Gastroesophageal sphincter (tissue), 4 donors: ENCODE results near the gene UCP2. TPM values are rescaled to one million over a fixed set of nuclear protein-coding genes. Genes with fewer than 3 reads are reported as not detected.

Experiments
- ATAC-seq: fragments of 150-250 bp; one replicate; pipeline ENCODE4 v1.9.1; 2016; ENCODE audit warnings: mild to moderate bottlenecking, moderate library complexity
- H3K27ac ChIP-seq, 4 donors: fragments of 200-600 bp; sonication (generic) in 3 of 4; 1 replicate in 3 of 4; 2 replicates in 1 of 4; pipeline ENCODE4 v1.5.1; 2016 to 2019
- H3K27me3 ChIP-seq: fragments of 200-600 bp; sonication (generic); one replicate; pipeline ENCODE4 v1.5.1; 2019
- H3K36me3 ChIP-seq, 2 donors: fragments of 200-600 bp; sonication (generic); one replicate each; pipeline ENCODE4 v1.5.1; 2019; ENCODE audit warnings: control low read depth in 1 of 2
- H3K4me1 ChIP-seq, 3 donors: fragments of 200-600 bp; sonication (generic); 1 replicate in 2 of 3; 2 replicates in 1 of 3; pipeline ENCODE4 v1.5.1; 2016 to 2019; ENCODE audit warnings: control low read depth in 2 of 3
- H3K4me3 ChIP-seq, 2 donors: fragments of 200-600 bp; sonication (generic); one replicate each; pipeline ENCODE4 v1.5.1; 2019; ENCODE audit warnings: mild to moderate bottlenecking in 1 of 2, moderate library complexity in 1 of 2
- H3K9me3 ChIP-seq, 3 donors: fragments of 200-600 bp; sonication (generic); one replicate each; pipeline ENCODE4 v1.5.1; 2017 to 2019; ENCODE audit warnings: control low read depth in 2 of 3
- CTCF ChIP-seq, 4 experiments: fragments of 200-600 bp in 2 of 4; fragments of 450-650 bp in 2 of 4; sonication (generic) in 1 of 4; IDR thresholded peaks; one replicate each; pipeline ENCODE4 v1.5.1; 2017 to 2019; ENCODE audit warnings: antibody characterized with exemption in 4 of 4, mild to moderate bottlenecking in 2 of 4, moderate library complexity in 2 of 4
- EP300 ChIP-seq: sonication (generic); formaldehyde crosslinking; IDR thresholded peaks from one replicate; pipeline ENCODE4 v1.6.1; 2017; ENCODE audit warnings: antibody characterized with exemption, mild to moderate bottlenecking
- POLR2A ChIP-seq, 2 donors: fragments of 450-650 bp; IDR thresholded peaks; one replicate each; pipeline ENCODE4 v1.6.1; 2017; ENCODE audit warnings: antibody characterized with exemption in 2 of 2, mild to moderate bottlenecking in 2 of 2, moderate library complexity in 1 of 2
- POLR2AphosphoS5 ChIP-seq: sonication (generic); formaldehyde crosslinking; IDR thresholded peaks from one replicate; pipeline ENCODE4 v1.6.1; 2017; ENCODE audit warnings: antibody characterized with exemption
- WGBS, 2 donors: methylation state at CpG; one replicate each; pipeline ENCODE4 v1.1.5; 2018; ENCODE audit warnings: low coverage in 1 of 2; 5-methylcytosine and 5-hydroxymethylcytosine counted together
- total RNA-seq, 4 donors: library from RNA; depleted of rRNA; stranded (reverse); fragments of >200 nt; gene quantifications; one replicate each; pipeline ENCODE4 v1.1.0, GENCODE V29; 2016

Gene UCP2
- total RNA-seq, 4 donors from 2014 or later = 5.8 to 37.2 (median 33.2) TPM

GRCh38 chr11:74009675-74010305 lies 27.1 kb upstream of the UCP2 start:
- Histone ChIP-seq H3K36me3 (peaks cover 0 to 47% of the 10 kb centered on the region in 2 donors), H3K27ac (no peak overlapping the region), H3K9me3 (no peaks in the 10 kb centered on the region), H3K27me3 (no peaks in the 10 kb centered on the region), H3K4me3 (no peak overlapping the region), H3K4me1 (no peaks in the 10 kb centered on the region)
- no peak for ATAC-seq
- no peak for TF ChIP-seq EP300
- no peak for TF ChIP-seq CTCF (IDR thresholded peaks at IDR 0.05)
- no peak for TF ChIP-seq POLR2A (IDR thresholded peaks at IDR 0.05)
- TF ChIP-seq POLR2AphosphoS5 = no peak
- WGBS, 2 donors = 89 to 97% methylated on average over 3 to 5 of the region's 5 CpGs

DNA sequence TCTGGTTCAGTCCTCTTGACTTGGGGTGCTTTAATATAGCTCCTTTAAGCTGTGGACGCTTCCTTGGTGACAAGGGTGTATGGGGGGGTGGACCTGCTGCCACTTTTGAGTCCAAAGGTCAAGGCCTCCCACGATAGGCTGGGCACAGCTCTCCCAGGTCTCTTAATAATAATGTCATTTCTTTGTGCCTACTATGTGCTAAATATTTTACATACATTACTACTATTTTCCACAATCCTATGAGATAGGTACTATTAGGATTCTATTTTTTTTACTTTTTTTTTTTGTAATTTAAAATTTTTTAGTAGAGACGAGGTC lies 26.5 kb upstream of the UCP2 start:
- TF ChIP-seq CTCF (IDR thresholded peaks at IDR 0.05) (no peak), POLR2A (IDR thresholded peaks at IDR 0.05) (no peak), POLR2AphosphoS5 (no peak), EP300 (no peak)
- no peak for ATAC-seq
- Histone ChIP-seq H3K9me3 (no peaks in the 10 kb centered on the region), H3K27me3 (no peaks in the 10 kb centered on the region), H3K4me1 (no peaks in the 10 kb centered on the region), H3K4me3 (no peak overlapping the region), H3K36me3 (peaks cover 0 to 47% of the 10 kb centered on the region in 2 donors), H3K27ac (no peak overlapping the region)
- WGBS, 2 donors = 91% methylated on average over 3 of the region's 3 CpGs; no CpG with 5 or more reads in 1 of the 2 donors

DNA sequence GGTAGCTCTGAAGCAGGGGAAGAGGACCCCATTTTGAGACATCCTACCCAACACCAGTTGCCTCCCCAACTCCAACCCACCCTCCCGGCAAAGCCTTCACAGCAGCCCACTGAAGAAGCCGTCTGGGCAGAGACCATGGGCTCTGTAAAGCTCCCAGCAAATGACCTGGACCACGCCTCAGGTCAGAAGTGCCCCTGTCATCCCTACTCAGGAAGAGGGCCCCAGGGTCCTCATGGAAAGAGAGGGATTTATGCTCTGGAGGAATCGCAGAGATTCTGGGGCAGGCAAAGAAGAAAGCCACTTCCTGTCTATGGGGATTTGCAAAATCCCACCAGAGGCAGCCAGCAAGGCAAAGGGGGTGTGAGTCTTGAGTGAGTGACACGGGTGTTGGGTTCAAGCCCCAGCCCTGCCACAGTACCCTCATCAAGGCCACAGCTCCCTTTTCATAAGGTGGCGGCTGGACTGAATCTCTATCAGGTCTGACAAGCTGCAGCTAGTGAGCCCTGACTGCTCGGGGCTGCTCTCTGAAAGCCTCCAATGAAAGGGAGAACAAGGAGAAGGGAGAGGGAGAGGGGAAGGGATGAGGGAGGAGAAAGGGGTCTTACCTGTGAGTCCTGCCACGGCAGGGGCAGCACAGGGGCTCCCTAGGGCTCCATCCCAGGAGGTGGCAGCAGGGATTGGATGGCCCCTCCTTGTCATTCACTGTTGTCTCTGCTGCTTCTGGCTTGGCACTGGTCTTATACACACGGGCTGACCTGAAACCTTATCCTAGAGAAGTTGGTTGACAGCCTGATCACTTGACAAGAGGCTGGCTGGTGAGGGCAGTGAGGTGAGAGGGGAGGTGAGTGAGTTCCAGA lies 26.0 kb upstream of the UCP2 start, which contains the start of gene UCP3:
TSS of gene UCP3 (minus strand) at position 713 of the 857 bp plus-strand sequence. CDS start 2,043 bp downstream, outside the sequence.
- WGBS, 2 donors = 24% methylated on average over 2 of the region's 9 CpGs; no CpG with 5 or more reads in 1 of the 2 donors
- Histone ChIP-seq H3K36me3 (peaks cover 0 to 52% of the 10 kb centered on the region in 2 donors), H3K4me3 (no peak within 1 kb of the TSS), H3K9me3 (no peaks in the 10 kb centered on the region), H3K27ac (no peak within 1 kb of the TSS), H3K4me1 (no peaks in the 10 kb centered on the region), H3K27me3 (no peaks in the 10 kb centered on the region)
- TF ChIP-seq POLR2AphosphoS5 = no peak
- TF ChIP-seq EP300 = no peak
- no peak for TF ChIP-seq POLR2A (IDR thresholded peaks at IDR 0.05)
- ATAC-seq = no peak

GRCh38 chr11:74007691-74008372 lies 25.2 kb upstream of the UCP2 start:
- Histone ChIP-seq H3K27ac (no peak overlapping the region), H3K36me3 (peaks cover 0 to 52% of the 10 kb centered on the region in 2 donors), H3K27me3 (no peaks in the 10 kb centered on the region), H3K4me1 (no peaks in the 10 kb centered on the region), H3K9me3 (no peaks in the 10 kb centered on the region), H3K4me3 (no peak overlapping the region)
- no peak for ATAC-seq
- TF ChIP-seq POLR2A (IDR thresholded peaks at IDR 0.05) = no peak
- TF ChIP-seq POLR2AphosphoS5 = no peak
- TF ChIP-seq EP300 = no peak
- TF ChIP-seq CTCF (IDR thresholded peaks at IDR 0.05) = no peak
- WGBS, 2 donors = 72 to 95% methylated on average over 4 to 5 of the region's 6 CpGs

DNA sequence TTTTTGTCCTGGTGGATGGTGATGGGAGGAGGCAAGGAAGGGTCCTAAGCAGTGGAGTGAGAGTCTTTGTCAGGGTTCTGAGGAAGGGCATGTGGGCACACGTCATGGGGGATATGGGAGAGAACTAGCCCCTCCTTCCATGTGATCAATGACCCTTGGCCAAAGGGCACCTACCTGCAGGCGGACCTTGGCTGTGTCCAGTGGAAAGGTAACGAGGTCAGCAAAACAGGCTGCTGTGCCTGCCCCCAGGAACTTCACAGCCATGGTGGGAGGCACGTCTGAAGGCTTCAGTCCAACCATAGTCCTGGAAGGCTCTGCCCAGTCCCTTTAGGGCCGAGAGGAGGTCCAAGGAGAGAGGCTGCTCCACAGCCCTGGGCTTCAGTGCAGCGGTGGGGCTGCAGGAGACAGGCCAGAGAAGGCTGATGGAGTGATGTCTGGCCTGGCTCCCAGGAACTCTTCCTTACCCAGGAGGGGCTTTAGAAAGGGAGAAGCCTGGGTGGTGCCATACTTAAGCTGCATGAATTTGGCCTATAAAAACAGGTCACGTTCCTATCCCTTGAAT lies 24.2 kb upstream of the UCP2 start:
- 70 to 100% methylated on average over 1 to 2 of the region's 7 CpGs for WGBS, 2 donors
- Histone ChIP-seq H3K27ac (no peak overlapping the region), H3K27me3 (no peaks in the 10 kb centered on the region), H3K9me3 (no peaks in the 10 kb centered on the region), H3K4me3 (no peak overlapping the region), H3K36me3 (peaks cover 0 to 53% of the 10 kb centered on the region in 2 donors), H3K4me1 (no peaks in the 10 kb centered on the region)
- no peak for ATAC-seq
- TF ChIP-seq POLR2A (IDR thresholded peaks at IDR 0.05) = no peak
- no peak for TF ChIP-seq EP300
- TF ChIP-seq CTCF (IDR thresholded peaks at IDR 0.05) = no peak
- no peak for TF ChIP-seq POLR2AphosphoS5
